ENCODE data around the gene SNX9. TPM values are rescaled to one million over a fixed set of nuclear protein-coding genes. Genes with fewer than 3 reads are reported as not detected.

SNX9 gene
- total and polyA plus RNA-seq, 2 of the 8 experiments (the other 6 are each of a cell fraction or from before 2014, with no cell fraction given), result 11.8 to 23.2 TPM

GRCh38 chr6:157775376-157775775 lies 47.7 kb upstream of the SNX9 start:
- Histone ChIP-seq H3K4me1 (replicated peaks in 1 of 4; ENCODE audit: control insufficient read depth in 3 of 4, insufficient read depth in 4 of 4, low read length in 3 of 4) (peaks cover 0 to 6% (median 3%) of the 10 kb centered on the region in 4 experiments; a peak in 2 of 7 replicates), H3K27ac (ENCODE audit: low read depth, low read length) (no peak overlapping the region), H4K20me1 (replicated peaks in 1 of 2; ENCODE audit: control insufficient read depth in 1 of 2, insufficient read depth in 2 of 2, low read length in 2 of 2) (no peaks in the 10 kb centered on the region), H4K8ac (ENCODE audit: extremely low read depth, insufficient read depth, low read length) (no peak overlapping the region), H3K23ac (ENCODE audit: insufficient read length) (no peak overlapping the region), H2AK5ac (ENCODE audit: low read depth, low read length) (no peak overlapping the region), H2BK12ac (ENCODE audit: low read depth, low read length) (no peak overlapping the region), H4K5ac (ENCODE audit: insufficient read length, low read depth, low read length) (no peak overlapping the region), H3K9ac (replicated peaks in 1 of 4; ENCODE audit: extremely low read depth in 1 of 4, low read depth in 3 of 4, low read length in 3 of 4) (no peak overlapping the region), H3K79me2 (ENCODE audit: control insufficient read depth in 1 of 2, insufficient read depth in 2 of 2, low read length in 2 of 2) (no peaks in the 10 kb centered on the region), H2BK15ac (ENCODE audit: low read length) (no peak overlapping the region), H3K23me2 (ENCODE audit: low read depth, low read length) (peaks cover 2% of the 10 kb centered on the region; the same call in 1 of the 2 replicates), H4K91ac (replicated peaks; ENCODE audit: insufficient read length, low read length) (no peak overlapping the region), H3K79me1 (ENCODE audit: low read depth, low read length) (no peaks in the 10 kb centered on the region), H3K4me3 (ENCODE audit: extremely low read depth in 1 of 4, insufficient read depth in 2 of 4, low read depth in 3 of 4, low read length in 4 of 4) (no peak overlapping the region), H2BK120ac (replicated peaks; ENCODE audit: low read depth, low read length) (no peak overlapping the region), H3K14ac (ENCODE audit: insufficient read length) (no peak overlapping the region), H3K9me3 (ENCODE audit: insufficient read depth in 2 of 2, low read depth in 1 of 2, low read length in 1 of 2) (no peaks in the 10 kb centered on the region), H3K4me2 (ENCODE audit: insufficient read depth in 1 of 2, low read depth in 2 of 2, low read length in 2 of 2) (no peak overlapping the region), H3K18ac (ENCODE audit: extremely low read depth, low read length) (no peak overlapping the region), H3K36me3 (ENCODE audit: control insufficient read depth in 2 of 4, insufficient read depth in 4 of 4, low read length in 3 of 4) (no peaks in the 10 kb centered on the region; a peak in 1 of 8 replicates), H3K27me3 (replicated peaks in 1 of 4; ENCODE audit: control insufficient read depth in 3 of 4, extremely low read depth in 1 of 4, insufficient read depth in 3 of 4, low read length in 3 of 4) (no peaks in the 10 kb centered on the region), H2AFZ (ENCODE audit: low read length) (no peak overlapping the region), H3K4ac (replicated peaks; ENCODE audit: insufficient read length, low read depth, low read length) (no peak overlapping the region), H3K56ac (replicated peaks; ENCODE audit: insufficient read length, low read depth, low read length) (no peak overlapping the region), H2BK5ac (ENCODE audit: low read depth, low read length) (no peak overlapping the region), H2BK20ac (ENCODE audit: low read length) (no peak overlapping the region)
- no peak for TF ChIP-seq RNF2 (IDR thresholded peaks at IDR 0.05; ENCODE audit: borderline replicate concordance, low read depth, low read length, missing control alignments, poor library complexity, severe bottlenecking)
- no peak for TF ChIP-seq RXRA (IDR thresholded peaks at IDR 0.05; ENCODE audit: insufficient read depth, low read depth, low read length)
- no peak for TF ChIP-seq SP1 (IDR thresholded peaks at IDR 0.05; ENCODE audit: low read depth, low read length)
- no peak for TF ChIP-seq TBP (IDR thresholded peaks at IDR 0.05; ENCODE audit: low read depth, low read length)
- TF ChIP-seq EGR1 (IDR thresholded peaks at IDR 0.05; ENCODE audit: borderline replicate concordance, low read depth, low read length), result no peak
- no peak for TF ChIP-seq FOSL1 (IDR thresholded peaks at IDR 0.05; ENCODE audit: insufficient read depth, low read depth, low read length)
- TF ChIP-seq RFX5 (IDR thresholded peaks at IDR 0.05; ENCODE audit: borderline replicate concordance, low read depth, low read length), result no peak
- no peak for TF ChIP-seq YY1 (IDR thresholded peaks at IDR 0.05; ENCODE audit: low read depth, low read length)
- TF ChIP-seq MAFK (IDR thresholded peaks at IDR 0.05; ENCODE audit: low read depth, low read length), result no peak
- ChIA-PET POLR2A (ENCODE audit: partially characterized antibody) (no interaction called here), CTCF (ENCODE audit: partially characterized antibody) (interaction anchor here (1.1 kb wide), 1 partner anchor 19 kb away, joined by 3 read pairs; no protein-coding TSS in a partner anchor)
- 90% methylated on average over 3 of the region's 3 CpGs; no CpG with 5 or more reads in 1 of the 2 experiments for WGBS, 2 experiments (ENCODE audit: extremely low coverage in 1 of 2, insufficient coverage in 1 of 2, insufficient read length in 1 of 2, insufficient replicate concordance in 2 of 2, low coverage in 1 of 2, low lambda C conversion rate in 2 of 2, missing lambda C conversion rate in 1 of 2)
- DNase-seq (ENCODE audit: low read depth in 1 of 2, low spot score in 2 of 2) (no peak), FAIRE-seq (no peak)

Data from H1 (cell line).